Caco-2 (cell line): ENCODE measurements around the gene ZNF474. TPM values are rescaled to one million over a fixed set of nuclear protein-coding genes. Genes with fewer than 3 reads are reported as not detected.

Experiments used
- BruUV-seq: library from RNA; stranded (reverse); fragments of 400-500 nt; replicated peaks from 2 replicates; lab custom pipeline; 2021; lab: Mats Ljungman, UMichigan
- CTCF ChIA-PET: fragments of 300-600 bp; sonication (Branson Sonifier 250); formaldehyde crosslinking; loops from one replicate; lab custom pipeline; 2022; ENCODE audit warnings: antibody characterized with exemption; lab: Charles Lee
- POLR2A ChIA-PET: fragments of 300-600 bp; sonication (Branson Sonifier 250); formaldehyde crosslinking; loops from one replicate; lab custom pipeline; 2022; ENCODE audit warnings: antibody characterized with exemption; lab: Charles Lee
- DNase-seq, 2 experiments: peaks; one replicate each; pipeline versions ENCODE4 v3.0.0 to v3.0.0-alpha.2; 2020 to 2022
- H3K27me3 ChIP-seq: replicated peaks from 2 replicates; pipeline ENCODE4 v1.6.0; 2011; ENCODE audit warnings: low read length; ENCODE audit not compliant: control insufficient read depth, insufficient read depth
- H3K36me3 ChIP-seq: 2 replicates; pipeline ENCODE4 v1.5.1; 2011; ENCODE audit warnings: low read length; ENCODE audit not compliant: control insufficient read depth, insufficient read depth
- H3K4me1 ChIP-seq: fragments of 250-450 bp; sonication (Bioruptor Pico); 2 replicates; pipeline ENCODE4 v1.5.1; 2020; ENCODE audit warnings: mild to moderate bottlenecking
- H3K4me3 ChIP-seq: 2 replicates; pipeline ENCODE4 v1.5.1; 2011; ENCODE audit warnings: low read depth, mild to moderate bottlenecking, control low read depth, low read length
- H3K9me3 ChIP-seq: fragments of 250-450 bp; sonication (Bioruptor Pico); 2 replicates; pipeline ENCODE4 v1.5.1; 2020; ENCODE audit warnings: mild to moderate bottlenecking, moderate library complexity
- H3K27ac Mint-ChIP-seq: one replicate; pipeline ENCODE4 v1.8.0; 2022; ENCODE audit warnings: mixed read lengths; ENCODE audit not compliant: unreplicated experiment
- H3K27me3 Mint-ChIP-seq: one replicate; pipeline ENCODE4 v1.8.0; 2022; ENCODE audit warnings: mixed read lengths; ENCODE audit not compliant: insufficient read depth, unreplicated experiment
- H3K36me3 Mint-ChIP-seq: one replicate; pipeline ENCODE4 v1.8.0; 2022; ENCODE audit warnings: mild to moderate bottlenecking, mixed read lengths; ENCODE audit not compliant: insufficient read depth, unreplicated experiment
- H3K4me1 Mint-ChIP-seq: one replicate; pipeline ENCODE4 v1.8.0; 2022; ENCODE audit warnings: low read depth, mixed read lengths; ENCODE audit not compliant: unreplicated experiment
- H3K4me3 Mint-ChIP-seq: one replicate; pipeline ENCODE4 v1.8.0; 2022; ENCODE audit warnings: mild to moderate bottlenecking, moderate library complexity, mixed read lengths; ENCODE audit not compliant: unreplicated experiment
- H3K9me3 Mint-ChIP-seq: one replicate; pipeline ENCODE4 v1.8.0; 2022; ENCODE audit warnings: mixed read lengths; ENCODE audit not compliant: unreplicated experiment
- CTCF ChIP-seq, 2 experiments: fragments of 200-600 bp in 1 of 2; IDR thresholded peaks; 1 replicate in 1 of 2; 2 replicates in 1 of 2; pipeline versions ENCODE4 v1.5.1 to v1.8.0; 2011 to 2022; ENCODE audit warnings: antibody characterized with exemption in 1 of 2, control low read depth in 1 of 2, inconsistent platforms in 1 of 2, low read depth in 1 of 2, low read length in 1 of 2, mild to moderate bottlenecking in 1 of 2, moderate library complexity in 1 of 2; ENCODE audit not compliant: insufficient read depth in 1 of 2, severe bottlenecking in 1 of 2, unreplicated experiment in 1 of 2
- intact Hi-C: fragments of 100-400 bp; cut with micrococcal nuclease; formaldehyde crosslinking; loops from one replicate; pipeline ENCODE4 v1.10.0; 2022; ENCODE audit not compliant: unreplicated experiment
- total RNA-seq: library from RNA; stranded (reverse); gene quantifications from 2 replicates; pipeline ENCODE4 v1.2.3, GENCODE V29; 2022

The ZNF474 gene
- total RNA-seq, 1 experiment from 2014 or later, result not detected

GRCh38 chr5:122138356-122138755 is 9.0 kb downstream of the ZNF474 start:
- no peak for TF ChIP-seq CTCF (IDR thresholded peaks at IDR 0.05; ENCODE audit: insufficient read depth in 1 of 2, low read depth in 1 of 2, low read length in 1 of 2, severe bottlenecking in 1 of 2, unreplicated experiment in 1 of 2)
- no peaks in the 10 kb centered on the region for H3K27me3 ChIP-seq
- POLR2A ChIA-PET, result no interaction called here
- Mint-ChIP-seq H3K9me3 (no peaks in the 10 kb centered on the region), H3K4me3 (no peak overlapping the region), H3K36me3 (no peaks in the 10 kb centered on the region), H3K27ac (no peak overlapping the region), H3K27me3 (peaks cover 28% of the 10 kb centered on the region), H3K4me1 (no peaks in the 10 kb centered on the region)
- intact Hi-C loops, result no loop called here
- DNase-seq, result no peak
- no peaks in the 10 kb centered on the region for H3K9me3 ChIP-seq
- BruUV-seq, result no TSS peak
- no peaks in the 10 kb centered on the region for H3K36me3 ChIP-seq
- H3K4me3 ChIP-seq, result no peak overlapping the region
- CTCF ChIA-PET, result no interaction called here
- no peaks in the 10 kb centered on the region for H3K4me1 ChIP-seq

DNA sequence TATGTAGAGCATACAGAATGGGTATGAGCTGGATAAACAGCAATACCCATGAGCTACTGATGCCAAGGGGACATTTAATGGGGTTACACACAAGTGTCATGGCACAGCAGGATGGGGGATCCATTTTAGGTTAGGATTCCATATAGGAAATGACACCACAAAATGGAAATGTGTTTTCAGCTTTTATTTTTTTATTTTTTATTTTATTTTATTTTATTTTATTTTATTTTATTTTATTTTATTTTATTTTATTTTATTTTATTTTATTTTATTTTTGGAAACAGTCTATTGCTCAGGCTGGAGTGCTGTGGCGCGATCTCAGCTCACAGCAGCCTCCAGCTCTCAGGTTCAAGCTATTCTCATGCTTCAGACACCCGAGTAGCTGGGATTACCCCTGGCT is 11.6 kb downstream of the ZNF474 start:
- no peaks in the 10 kb centered on the region for H3K4me1 ChIP-seq
- intact Hi-C loops, result no loop called here
- no peak for DNase-seq
- TF ChIP-seq CTCF (IDR thresholded peaks at IDR 0.05; ENCODE audit: insufficient read depth in 1 of 2, low read depth in 1 of 2, low read length in 1 of 2, severe bottlenecking in 1 of 2, unreplicated experiment in 1 of 2), result no peak
- H3K36me3 ChIP-seq, result no peaks in the 10 kb centered on the region
- Mint-ChIP-seq H3K9me3 (no peaks in the 10 kb centered on the region), H3K27me3 (peaks cover 28% of the 10 kb centered on the region), H3K36me3 (no peaks in the 10 kb centered on the region), H3K4me1 (no peaks in the 10 kb centered on the region), H3K27ac (no peak overlapping the region), H3K4me3 (no peak overlapping the region)
- no peaks in the 10 kb centered on the region for H3K27me3 ChIP-seq
- H3K9me3 ChIP-seq, result no peaks in the 10 kb centered on the region
- ChIA-PET POLR2A (no interaction called here), CTCF (interaction anchor here (0.6 kb wide), 1 partner anchor 19 kb away, joined by 3 read pairs; no protein-coding TSS in a partner anchor)
- no peak overlapping the region for H3K4me3 ChIP-seq
- BruUV-seq, result no TSS peak

DNA sequence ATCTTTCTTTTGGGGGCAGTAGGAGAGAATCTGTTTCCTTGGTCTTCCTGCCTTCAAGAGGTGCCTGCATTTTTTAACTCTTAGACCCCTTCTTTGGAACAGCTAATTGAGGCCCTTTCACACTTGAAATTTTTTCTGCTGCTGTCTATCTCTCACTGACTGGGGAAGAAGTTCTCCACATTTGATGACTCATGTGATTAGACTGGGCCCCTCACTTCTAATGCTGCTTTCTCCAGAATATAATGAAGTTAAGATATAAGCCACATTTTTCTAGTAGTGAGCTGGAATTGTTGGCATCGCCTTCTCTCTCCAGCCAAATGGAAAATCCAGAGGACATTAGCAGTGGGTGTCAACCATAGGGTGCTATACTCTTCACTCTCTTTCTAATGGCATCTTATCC is 12.4 kb downstream of the ZNF474 start:
- Mint-ChIP-seq H3K36me3 (no peaks in the 10 kb centered on the region), H3K4me3 (no peak overlapping the region), H3K27me3 (peaks cover 28% of the 10 kb centered on the region), H3K4me1 (no peaks in the 10 kb centered on the region), H3K27ac (no peak overlapping the region), H3K9me3 (no peaks in the 10 kb centered on the region)
- H3K9me3 ChIP-seq, result no peaks in the 10 kb centered on the region
- no peaks in the 10 kb centered on the region for H3K27me3 ChIP-seq
- H3K36me3 ChIP-seq, result no peaks in the 10 kb centered on the region
- CTCF ChIA-PET, result no interaction called here
- no peaks in the 10 kb centered on the region for H3K4me1 ChIP-seq
- intact Hi-C loops, result no loop called here
- POLR2A ChIA-PET, result no interaction called here
- no peak for TF ChIP-seq CTCF (IDR thresholded peaks at IDR 0.05; ENCODE audit: insufficient read depth in 1 of 2, low read depth in 1 of 2, low read length in 1 of 2, severe bottlenecking in 1 of 2, unreplicated experiment in 1 of 2)
- no peak for DNase-seq
- no TSS peak for BruUV-seq
- no peak overlapping the region for H3K4me3 ChIP-seq
